ENCODE data around the gene C10orf143.
"Not testable (repeated sequence)": the region's sequence is repeated elsewhere in the genome, so short reads cannot be mapped to it uniquely, and the experiment has no call there.

Gene C10orf143

DNA sequence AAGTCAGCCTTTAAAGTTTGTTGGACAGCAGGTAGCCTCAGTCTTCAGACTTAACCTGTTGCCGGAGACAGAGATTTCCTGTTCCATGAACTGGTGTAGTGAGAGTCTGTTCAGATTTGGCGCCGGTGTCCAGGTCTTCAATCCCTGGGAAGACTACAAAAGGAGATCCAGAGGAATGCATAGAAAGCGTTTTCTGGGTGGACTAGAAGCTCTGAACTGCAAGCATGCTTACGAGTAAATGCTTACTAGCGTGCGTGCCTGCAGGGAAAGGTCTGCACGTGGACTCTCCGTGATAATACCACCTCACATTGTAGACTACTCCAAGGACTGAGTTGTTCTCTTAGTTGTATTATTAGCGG, 26.4 kb upstream of the C10orf143 start:
- TF ChIP-seq SPI1 (IDR thresholded peaks at IDR 0.05; ENCODE audit: low read depth, low read length) (no peak), POLR2AphosphoS5 (IDR thresholded peaks at IDR 0.05; ENCODE audit: low read depth, low read length) (no peak), PAX5 (IDR thresholded peaks at IDR 0.05; ENCODE audit: insufficient read depth, low read length, severe bottlenecking) (no peak), POU2F2 (IDR thresholded peaks at IDR 0.05; ENCODE audit: low read depth, low read length) (no peak), POLR2A (IDR thresholded peaks at IDR 0.05; ENCODE audit: low read depth, low read length) (no peak), TAF1 (IDR thresholded peaks at IDR 0.05; ENCODE audit: low read depth, low read length) (no peak)
- FAIRE-seq (no peak), DNase-seq (ENCODE audit: insufficient read length, low spot score) (no peak)

- peak; percentile 92 for DNase-seq (ENCODE audit: insufficient read length, low spot score)
- TF ChIP-seq POLR2AphosphoS5 (IDR thresholded peaks at IDR 0.05; ENCODE audit: low read depth, low read length) (0 out of 2 replicates have a peak, but pooled peaks have one; percentile 25), POU2F2 (IDR thresholded peaks at IDR 0.05; ENCODE audit: low read depth, low read length) (no peak), POLR2A (IDR thresholded peaks at IDR 0.05; ENCODE audit: low read depth, low read length) (peak; percentile 41; the same call in 1 of the 2 replicates), TAF1 (IDR thresholded peaks at IDR 0.05; ENCODE audit: low read depth, low read length) (peak; percentile 86), PAX5 (IDR thresholded peaks at IDR 0.05; ENCODE audit: insufficient read depth, low read length, severe bottlenecking) (no peak)
- peak; percentile 85 for FAIRE-seq
Observed at GRCh38 chr10:130136226-130137089, 25.8 kb upstream of the C10orf143 start, which contains the start of gene GLRX3. Gene GLRX3 (plus strand): TSS chr10:130136391. CDS start chr10:130136421, 30 bp downstream.

- TF ChIP-seq POLR2AphosphoS5 (IDR thresholded peaks at IDR 0.05; ENCODE audit: low read depth, low read length) (no peak), PAX5 (IDR thresholded peaks at IDR 0.05; ENCODE audit: insufficient read depth, low read length, severe bottlenecking) (no peak)
- FAIRE-seq (no peak), DNase-seq (ENCODE audit: insufficient read length, low spot score) (no peak)
Observed at GRCh38 chr10:130135676-130136225, 25.1 kb upstream of the C10orf143 start.

GRCh38 chr10:130128922-130129321, 18.3 kb upstream of the C10orf143 start:
- no peak for TF ChIP-seq PAX5 (IDR thresholded peaks at IDR 0.05; ENCODE audit: insufficient read depth, low read length, severe bottlenecking)
- no peak for TF ChIP-seq POLR2AphosphoS5 (IDR thresholded peaks at IDR 0.05; ENCODE audit: low read depth, low read length)
- TF ChIP-seq POLR2A (IDR thresholded peaks at IDR 0.05; ENCODE audit: low read depth, low read length) = no peak
- TF ChIP-seq TAF1 (IDR thresholded peaks at IDR 0.05; ENCODE audit: low read depth, low read length) = no peak
- TF ChIP-seq SPI1 (IDR thresholded peaks at IDR 0.05; ENCODE audit: low read depth, low read length) = no peak
- no peak for TF ChIP-seq POU2F2 (IDR thresholded peaks at IDR 0.05; ENCODE audit: low read depth, low read length)
- FAIRE-seq = no peak
- DNase-seq (ENCODE audit: insufficient read length, low spot score) = no peak

DNA sequence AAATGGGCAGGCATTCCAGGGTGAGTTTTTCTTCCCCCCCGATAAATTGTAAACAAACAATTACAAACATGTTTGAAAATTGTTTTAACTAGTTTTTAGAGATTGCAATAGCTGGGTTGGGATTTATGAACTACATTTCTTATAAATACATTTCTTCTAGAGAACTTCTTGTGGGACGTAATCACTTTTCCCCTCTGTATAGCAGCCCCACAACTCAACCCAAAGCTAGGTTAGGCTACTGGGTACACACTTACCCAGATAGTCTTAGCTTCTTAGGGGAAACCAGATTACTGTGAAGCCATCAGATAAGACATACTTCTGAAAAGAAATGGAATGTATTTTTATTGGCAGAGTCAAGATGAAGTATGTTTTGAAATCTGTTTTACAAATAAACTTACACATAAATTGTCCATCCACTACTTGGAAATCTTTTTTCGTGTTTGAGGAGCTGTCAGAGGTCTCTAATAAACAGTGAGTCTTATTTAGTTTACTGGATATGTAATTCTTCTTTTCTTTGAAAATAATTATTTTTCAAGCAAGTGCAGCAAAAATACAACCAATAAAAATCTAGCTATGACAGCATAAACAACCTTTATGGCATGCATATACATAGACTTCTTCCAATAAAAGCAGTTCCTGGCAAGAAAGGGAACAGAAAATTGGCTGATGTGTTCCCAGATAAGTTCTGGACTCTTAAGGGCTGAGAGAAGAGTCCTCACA, 17.6 kb upstream of the C10orf143 start:
- FAIRE-seq (no peak), DNase-seq (ENCODE audit: insufficient read length, low spot score) (no peak)

DNA sequence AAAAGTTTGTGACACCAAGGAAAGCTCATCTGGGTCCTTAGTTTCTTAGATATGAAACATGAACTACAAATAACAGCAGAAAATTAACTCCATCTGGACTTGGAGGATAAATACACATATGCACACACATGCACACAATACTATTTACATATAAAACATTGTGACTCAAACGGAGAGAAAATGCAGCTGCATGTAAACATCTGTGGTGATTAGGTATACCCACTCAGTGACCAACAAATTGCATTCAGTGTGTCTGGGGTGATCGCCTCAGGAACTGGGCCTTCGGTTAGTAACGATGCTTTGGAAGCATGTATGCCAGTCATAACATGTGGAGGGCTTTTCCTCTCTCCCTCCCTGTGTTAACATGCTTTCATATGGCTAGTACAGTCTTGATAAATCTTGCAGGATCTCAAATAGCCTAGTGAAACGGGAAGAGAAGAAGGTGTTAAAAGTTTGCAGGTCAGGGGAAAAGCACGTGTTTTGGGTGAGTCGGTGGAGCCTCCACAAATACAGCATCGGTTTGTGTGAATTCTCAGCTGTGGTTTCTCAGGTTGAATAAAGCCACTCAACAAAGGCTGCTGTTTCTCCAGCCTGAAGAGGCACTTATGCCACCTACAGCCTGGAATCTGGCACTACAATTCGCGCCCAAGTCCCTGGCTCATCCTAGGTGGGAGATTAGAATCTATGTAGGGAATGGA, 16.9 kb upstream of the C10orf143 start:
- peak; percentile 77 for DNase-seq (ENCODE audit: insufficient read length, low spot score)
- peak; percentile 76 for FAIRE-seq

More for the DNA sequence above, 17.6 kb upstream of the C10orf143 start:
- no peak for TF ChIP-seq POLR2A (IDR thresholded peaks at IDR 0.05; ENCODE audit: low read depth, low read length)
- TF ChIP-seq TAF1 (IDR thresholded peaks at IDR 0.05; ENCODE audit: low read depth, low read length) = no peak
- TF ChIP-seq POLR2AphosphoS5 (IDR thresholded peaks at IDR 0.05; ENCODE audit: low read depth, low read length) = no peak

DNA sequence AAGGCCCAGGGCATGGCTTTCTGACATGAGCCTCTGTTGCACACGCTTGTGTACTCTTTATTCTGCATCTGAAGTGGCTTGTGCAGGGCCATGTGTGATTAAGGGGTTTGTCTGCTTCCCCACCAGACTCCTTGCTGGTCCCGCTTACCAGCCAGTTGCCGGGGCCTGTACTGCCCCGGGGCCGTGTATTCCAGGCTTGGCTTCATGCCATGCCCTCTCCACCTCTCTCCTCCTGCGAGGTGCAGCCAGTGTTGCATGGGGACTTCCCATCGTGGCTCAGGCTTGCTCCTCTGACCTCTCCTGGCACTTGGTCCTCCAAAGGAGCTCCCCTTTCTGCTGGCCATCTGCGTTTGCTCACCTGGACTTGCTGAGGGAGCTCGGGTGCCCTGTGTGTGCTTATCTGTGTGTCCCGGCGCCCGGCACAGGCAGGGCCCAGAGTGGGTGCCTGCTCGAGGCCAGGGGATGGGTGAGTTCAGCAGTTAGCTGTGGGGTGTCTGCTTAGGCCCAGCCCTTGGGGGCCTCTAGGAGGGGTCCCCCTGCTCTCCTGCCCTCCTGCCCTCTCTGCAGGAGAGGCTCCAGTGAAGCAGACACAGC, 11.0 kb upstream of the C10orf143 start:
- DNase-seq (ENCODE audit: insufficient read length, low spot score) (no peak), FAIRE-seq (no peak)
- TF ChIP-seq POU2F2 (IDR thresholded peaks at IDR 0.05; ENCODE audit: low read depth, low read length) = no peak
- no peak for TF ChIP-seq POLR2A (IDR thresholded peaks at IDR 0.05; ENCODE audit: low read depth, low read length)
- no peak for TF ChIP-seq PAX5 (IDR thresholded peaks at IDR 0.05; ENCODE audit: insufficient read depth, low read length, severe bottlenecking)
- TF ChIP-seq POLR2AphosphoS5 (IDR thresholded peaks at IDR 0.05; ENCODE audit: low read depth, low read length) = no peak
- TF ChIP-seq SPI1 (IDR thresholded peaks at IDR 0.05; ENCODE audit: low read depth, low read length) = no peak

More for the DNA sequence above, 16.9 kb upstream of the C10orf143 start:
- TF ChIP-seq POU2F2 (IDR thresholded peaks at IDR 0.05; ENCODE audit: low read depth, low read length) (no peak), PAX5 (IDR thresholded peaks at IDR 0.05; ENCODE audit: insufficient read depth, low read length, severe bottlenecking) (no peak), POLR2AphosphoS5 (IDR thresholded peaks at IDR 0.05; ENCODE audit: low read depth, low read length) (no peak), TAF1 (IDR thresholded peaks at IDR 0.05; ENCODE audit: low read depth, low read length) (no peak), SPI1 (IDR thresholded peaks at IDR 0.05; ENCODE audit: low read depth, low read length) (no peak), POLR2A (IDR thresholded peaks at IDR 0.05; ENCODE audit: low read depth, low read length) (no peak)

DNA sequence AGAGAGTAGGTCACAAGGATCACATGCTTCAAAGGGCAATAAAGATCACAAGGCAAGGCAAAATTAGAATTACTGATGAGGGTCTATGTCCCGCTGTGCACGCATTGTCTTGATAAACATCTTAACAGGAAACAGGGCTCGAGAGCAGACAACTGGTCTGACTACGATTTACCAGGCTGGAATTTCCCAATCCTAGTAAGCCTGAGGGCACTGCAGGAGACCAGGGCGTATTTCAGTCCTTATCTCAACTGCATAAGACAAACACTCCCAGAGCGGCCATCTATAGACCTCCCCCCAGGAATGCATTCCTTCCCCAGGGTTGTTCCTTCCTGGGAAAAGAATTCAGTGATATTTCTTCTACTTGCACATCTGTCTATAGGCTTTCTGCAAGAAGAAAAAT, 6.9 kb upstream of the C10orf143 start:
- FAIRE-seq; DNase-seq (ENCODE audit: insufficient read length, low spot score): not testable (repeated sequence)

DNA sequence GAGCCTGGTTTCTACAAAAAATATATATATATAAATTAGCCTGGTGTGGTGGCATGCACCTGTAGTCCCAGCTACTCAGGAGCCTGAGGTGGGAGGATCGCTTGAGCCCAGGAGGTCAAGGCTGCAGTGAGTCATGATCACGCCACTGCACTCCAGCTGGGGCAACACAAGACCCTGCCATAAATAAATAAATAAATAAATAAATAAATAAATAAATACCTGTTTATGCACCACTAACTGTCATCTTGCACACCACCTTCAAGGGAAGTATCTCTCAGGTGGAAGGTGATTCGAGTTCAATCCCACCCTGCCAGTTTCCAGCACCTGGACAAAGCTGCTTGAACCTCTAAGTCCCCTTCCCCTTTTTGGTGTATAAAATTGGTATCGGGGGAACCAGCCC, 6.3 kb upstream of the C10orf143 start:
- FAIRE-seq; DNase-seq (ENCODE audit: insufficient read length, low spot score): not testable (repeated sequence)
